Brain microvascular endothelial cell (primary cell): ENCODE data around the gene PDZRN4.

ENCODE experiments used
- DNase-seq: peaks from one replicate; pipeline ENCODE4 v3.0.0-alpha.2; 2020
- H3K27ac ChIP-seq: fragments of 250-450 bp; sonication (Bioruptor Pico); 2 replicates; pipeline ENCODE4 v1.5.1; 2020; ENCODE audit warnings: mild to moderate bottlenecking, moderate library complexity
- H3K27me3 ChIP-seq: fragments of 250-450 bp; sonication (Bioruptor Pico); replicated peaks from 2 replicates; pipeline ENCODE4 v1.5.1; 2020; ENCODE audit warnings: mild to moderate bottlenecking
- H3K36me3 ChIP-seq: fragments of 250-450 bp; sonication (Bioruptor Pico); replicated peaks from 2 replicates; pipeline ENCODE4 v1.5.1; 2020; ENCODE audit warnings: mild to moderate bottlenecking
- H3K4me3 ChIP-seq: 2 replicates; pipeline ENCODE4 v1.5.1; 2011; ENCODE audit warnings: low read depth, mild to moderate bottlenecking, control low read depth, low read length, moderate library complexity
- CTCF ChIP-seq: IDR thresholded peaks from 2 replicates; pipeline ENCODE4 v1.5.1; 2011; ENCODE audit warnings: low read depth, mild to moderate bottlenecking, moderate library complexity, low read length, control low read depth, inconsistent platforms; ENCODE audit errors: missing control alignments
- in situ Hi-C: cut with HindIII; loops from 2 replicates; pipeline ENCODE4 v1.10.0; 2017; ENCODE audit warnings: low sequenced_read_pairs, low pct_ligation_motif_present

PDZRN4 gene

GRCh38 chr12:41206298-41206697 lies 18.2 kb downstream of the PDZRN4 start:
- Histone ChIP-seq H3K4me3 (no peak overlapping the region), H3K27ac (no peak overlapping the region), H3K36me3 (no peaks in the 10 kb centered on the region), H3K27me3 (no peaks in the 10 kb centered on the region)
- no peak for TF ChIP-seq CTCF
- no peak for DNase-seq
- in situ Hi-C loops = no loop called here

- Histone ChIP-seq H3K27me3 (no peaks in the 10 kb centered on the region), H3K36me3 (no peaks in the 10 kb centered on the region), H3K27ac (no peak overlapping the region), H3K4me3 (no peak overlapping the region)
- DNase-seq = no peak
- TF ChIP-seq CTCF = no peak
- in situ Hi-C loops = no loop called here
Observed at GRCh38 chr12:41211448-41211847, 23.3 kb downstream of the PDZRN4 start.

GRCh38 chr12:41212625-41213024 lies 24.5 kb downstream of the PDZRN4 start:
- TF ChIP-seq CTCF = no peak
- in situ Hi-C loops = no loop called here
- Histone ChIP-seq H3K27ac (no peak overlapping the region), H3K4me3 (no peak overlapping the region), H3K27me3 (no peaks in the 10 kb centered on the region), H3K36me3 (no peaks in the 10 kb centered on the region)
- no peak for DNase-seq

- no peak for DNase-seq
- H3K36me3 ChIP-seq = no peaks in the 10 kb centered on the region
- no peak for TF ChIP-seq CTCF
- H3K27ac ChIP-seq = no peak overlapping the region
- in situ Hi-C loops = no loop called here
- H3K27me3 ChIP-seq = no peaks in the 10 kb centered on the region
- no peak overlapping the region for H3K4me3 ChIP-seq
Observed at GRCh38 chr12:41213107-41213506, 25.0 kb downstream of the PDZRN4 start.

- H3K27me3 ChIP-seq = no peaks in the 10 kb centered on the region
- no peak overlapping the region for H3K27ac ChIP-seq
- no peak overlapping the region for H3K4me3 ChIP-seq
- no peaks in the 10 kb centered on the region for H3K36me3 ChIP-seq
- no peak for DNase-seq
- TF ChIP-seq CTCF = no peak
- in situ Hi-C loops = no loop called here
Observed at GRCh38 chr12:41213648-41214047, 25.5 kb downstream of the PDZRN4 start.

GRCh38 chr12:41217727-41218126 lies 29.6 kb downstream of the PDZRN4 start:
- no peak overlapping the region for H3K27ac ChIP-seq
- no peak for TF ChIP-seq CTCF
- H3K4me3 ChIP-seq = no peak overlapping the region
- H3K27me3 ChIP-seq = no peaks in the 10 kb centered on the region
- in situ Hi-C loops = no loop called here
- DNase-seq = no peak
- no peaks in the 10 kb centered on the region for H3K36me3 ChIP-seq
